OCI-LY1 (cell line): ENCODE data around the gene VTI1A.

Experiments used
- H2AFZ ChIP-seq: fragments of 200-600 bp; sonication (generic), shearing (Covaris generic); 2 replicates; pipeline ENCODE4 v1.6.0; 2014; ENCODE audit warnings: antibody characterized with exemption, mild to moderate bottlenecking, low read length
- H3F3A ChIP-seq: fragments of 200-600 bp; sonication (generic), shearing (Covaris generic); 2 replicates; pipeline ENCODE4 v1.6.0; 2014; ENCODE audit warnings: mild to moderate bottlenecking, antibody characterized with exemption, low read length, moderate library complexity; ENCODE audit not compliant: insufficient read depth
- H3K27ac ChIP-seq: fragments of 200-600 bp; sonication (generic); 2 replicates; pipeline ENCODE4 v1.5.1; 2014; ENCODE audit warnings: low read length, mixed run types, mild to moderate bottlenecking, low read depth; ENCODE audit not compliant: poor library complexity, severe bottlenecking
- H3K27me3 ChIP-seq: fragments of 200-600 bp; sonication (generic); 2 replicates; pipeline ENCODE4 v1.6.0; 2014; ENCODE audit warnings: antibody characterized with exemption, mild to moderate bottlenecking, low read length, moderate library complexity; ENCODE audit not compliant: insufficient read depth
- H3K36me3 ChIP-seq: fragments of 200-600 bp; sonication (generic); 2 replicates; pipeline ENCODE4 v1.6.1; 2014; ENCODE audit warnings: mild to moderate bottlenecking, antibody characterized with exemption, low read length, moderate library complexity, mixed read lengths; ENCODE audit not compliant: insufficient read depth
- H3K4me1 ChIP-seq: fragments of 200-600 bp; sonication (generic); 2 replicates; pipeline ENCODE4 v1.5.1; 2014; ENCODE audit warnings: mild to moderate bottlenecking, low read length, moderate library complexity; ENCODE audit not compliant: insufficient read depth, severe bottlenecking
- H3K4me2 ChIP-seq: fragments of 200-600 bp; sonication (generic), shearing (Covaris generic); 2 replicates; pipeline ENCODE4 v1.6.1; 2014; ENCODE audit warnings: low read length
- H3K4me3 ChIP-seq: fragments of 200-600 bp; sonication (generic); 2 replicates; pipeline ENCODE4 v1.5.1; 2014; ENCODE audit warnings: low read length, low read depth, mild to moderate bottlenecking, mixed read lengths; ENCODE audit not compliant: poor library complexity, severe bottlenecking
- H3K79me2 ChIP-seq: fragments of 200-600 bp; shearing (Covaris generic); 2 replicates; pipeline ENCODE4 v1.6.1; 2016; ENCODE audit warnings: mixed run types, low read length, mixed read lengths; ENCODE audit not compliant: insufficient read depth
- H3K9ac ChIP-seq: fragments of 200-600 bp; sonication (generic), shearing (Covaris generic); 2 replicates; pipeline ENCODE4 v1.6.1; 2014; ENCODE audit warnings: mild to moderate bottlenecking, low read length, mixed read lengths
- H3K9me2 ChIP-seq: fragments of 200-600 bp; sonication (generic), shearing (Covaris generic); 2 replicates; pipeline ENCODE4 v1.6.1; 2014; ENCODE audit warnings: low read depth, mild to moderate bottlenecking, low read length, mixed read lengths
- H3K9me3 ChIP-seq: fragments of 200-600 bp; shearing (Covaris generic); 2 replicates; pipeline ENCODE4 v1.6.1; 2014; ENCODE audit warnings: low read length, mixed read lengths
- H4K20me1 ChIP-seq: fragments of 200-600 bp; sonication (generic), shearing (Covaris generic); 2 replicates; pipeline ENCODE4 v1.6.0; 2016; ENCODE audit warnings: mild to moderate bottlenecking, low read length; ENCODE audit not compliant: insufficient read depth
- CTCF ChIP-seq: fragments of 200-600 bp; sonication (generic), shearing (Covaris generic); IDR thresholded peaks from 2 replicates; pipeline ENCODE4 v1.5.1; 2017; ENCODE audit warnings: mild to moderate bottlenecking, antibody characterized with exemption, low read length, moderate library complexity, mixed read lengths
- EZH2 ChIP-seq: fragments of 200-600 bp; sonication (generic), shearing (Covaris generic); IDR thresholded peaks from 2 replicates; pipeline ENCODE4 v1.8.0; 2017; ENCODE audit warnings: borderline replicate concordance, mixed run types, mild to moderate bottlenecking, antibody characterized with exemption, low read length, moderate library complexity, mixed read lengths

The VTI1A gene

GRCh38 chr10:112698818-112699164 lies 251.8 kb downstream of the VTI1A start:
- no peak for TF ChIP-seq CTCF
- no peak for TF ChIP-seq EZH2
- Histone ChIP-seq H3K9ac (no peak overlapping the region), H3K9me3 (no peaks in the 10 kb centered on the region), H3K27me3 (no peaks in the 10 kb centered on the region), H3K4me2 (no peak overlapping the region), H3K79me2 (no peaks in the 10 kb centered on the region), H3F3A (no peaks in the 10 kb centered on the region), H3K27ac (no peak overlapping the region), H3K4me3 (no peak overlapping the region), H2AFZ (no peak overlapping the region), H3K4me1 (no peaks in the 10 kb centered on the region), H4K20me1 (no peaks in the 10 kb centered on the region), H3K9me2 (no peaks in the 10 kb centered on the region), H3K36me3 (no peaks in the 10 kb centered on the region)

GRCh38 chr10:112700215-112700671 lies 253.2 kb downstream of the VTI1A start:
- no peaks in the 10 kb centered on the region for H4K20me1 ChIP-seq
- H3K4me1 ChIP-seq: no peaks in the 10 kb centered on the region
- H3K9me2 ChIP-seq: no peaks in the 10 kb centered on the region
- no peaks in the 10 kb centered on the region for H3K36me3 ChIP-seq
- H3K9me3 ChIP-seq: no peaks in the 10 kb centered on the region
- H2AFZ ChIP-seq: no peak overlapping the region
- H3K9ac ChIP-seq: no peak overlapping the region
- H3K27ac ChIP-seq: no peak overlapping the region
- H3K27me3 ChIP-seq: no peaks in the 10 kb centered on the region
- no peak overlapping the region for H3K4me3 ChIP-seq
- no peaks in the 10 kb centered on the region for H3K79me2 ChIP-seq
- H3K4me2 ChIP-seq: no peak overlapping the region
- no peaks in the 10 kb centered on the region for H3F3A ChIP-seq
- no peak for TF ChIP-seq CTCF
- TF ChIP-seq EZH2: no peak

GRCh38 chr10:112701211-112701877 lies 254.3 kb downstream of the VTI1A start:
- H3K4me3 ChIP-seq: no peak overlapping the region
- H3K4me2 ChIP-seq: no peak overlapping the region
- H3K27ac ChIP-seq: no peak overlapping the region
- H2AFZ ChIP-seq: no peak overlapping the region
- no peak overlapping the region for H3K9ac ChIP-seq
- H3K9me3 ChIP-seq: no peaks in the 10 kb centered on the region
- no peak for TF ChIP-seq CTCF
- TF ChIP-seq EZH2: no peak
- H3K9me2 ChIP-seq: no peaks in the 10 kb centered on the region
- no peaks in the 10 kb centered on the region for H3K79me2 ChIP-seq
- no peaks in the 10 kb centered on the region for H3K36me3 ChIP-seq
- H4K20me1 ChIP-seq: no peaks in the 10 kb centered on the region
- H3K4me1 ChIP-seq: no peaks in the 10 kb centered on the region
- H3F3A ChIP-seq: no peaks in the 10 kb centered on the region
- no peaks in the 10 kb centered on the region for H3K27me3 ChIP-seq
